Measurements from ENCODE around the gene TP53I11.

Gene TP53I11

GRCh38 chr11:44912270-44912987, 38.3 kb downstream of the TP53I11 start:
- DNase-seq = no peak
- Histone ChIP-seq H3K9me3 (ENCODE audit: severe bottlenecking) (no peaks in the 10 kb centered on the region), H3K27me3 (ENCODE audit: insufficient read depth, low read depth, severe bottlenecking) (no peaks in the 10 kb centered on the region)

DNA sequence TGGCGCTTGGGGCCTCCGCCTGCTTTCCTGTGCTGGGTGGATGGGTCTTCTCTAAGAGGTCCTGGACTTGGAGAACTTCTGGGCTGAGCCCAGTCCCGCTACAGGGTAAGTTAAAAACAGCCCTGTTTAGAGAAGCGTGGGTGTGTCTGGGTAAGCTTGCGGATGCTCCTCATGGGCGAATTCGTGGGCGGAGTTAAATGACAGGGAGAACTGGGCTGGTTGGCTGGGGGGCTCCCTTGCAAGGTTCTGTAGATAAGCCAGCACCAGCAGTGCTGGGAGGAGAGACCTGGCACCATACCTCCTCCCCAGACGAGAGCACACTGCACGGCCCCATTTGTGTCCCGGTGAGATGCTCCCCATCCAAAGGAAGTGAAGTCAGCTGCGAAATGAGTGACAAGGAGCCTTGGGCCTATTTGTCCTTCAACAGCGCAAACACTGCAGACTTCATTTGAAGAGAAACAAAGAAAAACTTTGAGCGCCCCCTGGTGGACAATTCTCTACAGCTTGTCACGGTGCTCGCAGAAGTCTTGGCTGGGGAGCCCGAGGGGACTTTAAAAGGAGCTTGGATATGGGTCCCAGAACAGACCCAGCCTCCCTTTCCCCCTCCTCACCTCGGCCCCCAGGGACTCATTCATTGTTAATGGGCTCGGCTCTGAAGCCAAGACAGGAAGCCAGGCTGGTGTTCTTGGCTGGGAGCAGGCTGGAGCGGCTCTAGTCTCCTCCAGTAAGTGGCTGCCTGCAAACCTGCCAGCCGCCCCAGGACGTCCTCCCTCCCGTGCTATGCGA, 39.5 kb downstream of the TP53I11 start:
- TF ChIP-seq, protein P1, sequence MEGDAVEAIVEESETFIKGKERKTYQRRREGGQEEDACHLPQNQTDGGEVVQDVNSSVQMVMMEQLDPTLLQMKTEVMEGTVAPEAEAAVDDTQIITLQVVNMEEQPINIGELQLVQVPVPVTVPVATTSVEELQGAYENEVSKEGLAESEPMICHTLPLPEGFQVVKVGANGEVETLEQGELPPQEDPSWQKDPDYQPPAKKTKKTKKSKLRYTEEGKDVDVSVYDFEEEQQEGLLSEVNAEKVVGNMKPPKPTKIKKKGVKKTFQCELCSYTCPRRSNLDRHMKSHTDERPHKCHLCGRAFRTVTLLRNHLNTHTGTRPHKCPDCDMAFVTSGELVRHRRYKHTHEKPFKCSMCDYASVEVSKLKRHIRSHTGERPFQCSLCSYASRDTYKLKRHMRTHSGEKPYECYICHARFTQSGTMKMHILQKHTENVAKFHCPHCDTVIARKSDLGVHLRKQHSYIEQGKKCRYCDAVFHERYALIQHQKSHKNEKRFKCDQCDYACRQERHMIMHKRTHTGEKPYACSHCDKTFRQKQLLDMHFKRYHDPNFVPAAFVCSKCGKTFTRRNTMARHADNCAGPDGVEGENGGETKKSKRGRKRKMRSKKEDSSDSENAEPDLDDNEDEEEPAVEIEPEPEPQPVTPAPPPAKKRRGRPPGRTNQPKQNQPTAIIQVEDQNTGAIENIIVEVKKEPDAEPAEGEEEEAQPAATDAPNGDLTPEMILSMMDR (IDR thresholded peaks at IDR 0.05; ENCODE audit: low read depth, low read length) = peak; percentile 68
- no peaks in the 10 kb centered on the region for H3K9me3 ChIP-seq (ENCODE audit: severe bottlenecking)
- peak overlapping the region; percentile 26; the same call in 1 of the 2 replicates for H3K27ac ChIP-seq
- no peak overlapping the region for H3K4me3 ChIP-seq (ENCODE audit: low read depth, low read length)
- H3K27me3 ChIP-seq (ENCODE audit: insufficient read depth, low read depth, severe bottlenecking) = no peaks in the 10 kb centered on the region
- peak; percentile 89 for DNase-seq
- H3K36me3 ChIP-seq = peaks cover 8% of the 10 kb centered on the region; the same call in 1 of the 2 replicates

More at GRCh38 chr11:44912270-44912987, 38.3 kb downstream of the TP53I11 start:
- TF ChIP-seq, protein P1 (IDR thresholded peaks at IDR 0.05; ENCODE audit: low read depth, low read length) = no peak
- no peak overlapping the region for H3K27ac ChIP-seq
- H3K4me3 ChIP-seq (ENCODE audit: low read depth, low read length) = no peak overlapping the region
- H3K36me3 ChIP-seq = peaks cover 8% of the 10 kb centered on the region; the same call in 1 of the 2 replicates

DNA sequence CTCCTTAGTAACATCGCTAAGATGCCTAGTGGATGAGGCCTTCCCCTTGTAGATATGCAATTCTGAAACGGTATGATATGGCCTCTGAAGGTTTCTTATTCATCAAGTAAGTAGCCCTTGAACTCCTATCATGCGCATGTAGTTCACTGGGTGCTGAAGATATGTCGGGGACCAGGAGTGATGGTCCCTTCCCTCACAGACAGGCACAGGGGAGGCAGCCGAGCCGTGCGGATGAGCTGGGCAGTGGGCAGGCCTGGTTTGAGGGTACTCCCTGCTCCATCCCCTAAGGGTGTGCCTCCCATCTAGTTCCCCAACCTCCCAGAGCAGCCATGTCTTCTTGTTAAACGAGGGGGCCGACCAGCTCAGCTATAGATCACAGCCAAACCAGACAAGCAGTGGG, 40.1 kb downstream of the TP53I11 start:
- TF ChIP-seq, protein P1 (IDR thresholded peaks at IDR 0.05; ENCODE audit: low read depth, low read length) = no peak
- H3K36me3 ChIP-seq = peaks cover 8% of the 10 kb centered on the region; the same call in 1 of the 2 replicates
- H3K4me3 ChIP-seq (ENCODE audit: low read depth, low read length) = no peak overlapping the region
- no peaks in the 10 kb centered on the region for H3K27me3 ChIP-seq (ENCODE audit: insufficient read depth, low read depth, severe bottlenecking)
- no peak overlapping the region for H3K27ac ChIP-seq
- H3K9me3 ChIP-seq (ENCODE audit: severe bottlenecking) = no peaks in the 10 kb centered on the region
- no peak for DNase-seq

GRCh38 chr11:44909557-44909956, 41.1 kb downstream of the TP53I11 start:
- Histone ChIP-seq H3K36me3 (peaks cover 8% of the 10 kb centered on the region; the same call in 1 of the 2 replicates), H3K27me3 (ENCODE audit: insufficient read depth, low read depth, severe bottlenecking) (no peaks in the 10 kb centered on the region), H3K9me3 (ENCODE audit: severe bottlenecking) (no peaks in the 10 kb centered on the region), H3K4me3 (ENCODE audit: low read depth, low read length) (no peak overlapping the region), H3K27ac (no peak overlapping the region)
- TF ChIP-seq, protein P1 (IDR thresholded peaks at IDR 0.05; ENCODE audit: low read depth, low read length) = no peak
- DNase-seq = no peak

DNA sequence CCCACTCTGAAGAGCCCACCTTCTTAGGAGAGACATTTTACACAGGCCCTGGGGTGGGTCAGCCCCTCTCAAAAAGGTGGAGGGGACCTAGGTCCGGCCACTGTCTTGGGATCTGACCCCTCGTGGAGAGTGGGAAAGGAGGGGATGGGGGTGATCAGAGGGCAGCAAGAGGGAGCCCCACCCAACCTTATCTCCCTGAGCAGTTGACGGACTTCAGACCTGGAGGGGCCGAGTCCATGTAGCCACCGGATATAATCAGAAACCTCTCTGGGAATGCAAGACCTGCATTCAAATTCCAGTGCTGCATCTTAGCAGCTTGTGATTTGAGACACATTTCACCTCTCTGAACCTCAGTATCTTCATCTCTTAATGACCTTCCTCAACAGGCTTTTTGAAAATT, 44.0 kb downstream of the TP53I11 start:
- H3K27me3 ChIP-seq (ENCODE audit: insufficient read depth, low read depth, severe bottlenecking) = no peaks in the 10 kb centered on the region
- no peak for DNase-seq
- H3K27ac ChIP-seq = no peak overlapping the region
- H3K36me3 ChIP-seq = peaks cover 8% of the 10 kb centered on the region; the same call in 1 of the 2 replicates
- H3K9me3 ChIP-seq (ENCODE audit: severe bottlenecking) = no peaks in the 10 kb centered on the region
- TF ChIP-seq, protein P1 (IDR thresholded peaks at IDR 0.05; ENCODE audit: low read depth, low read length) = no peak
- no peak overlapping the region for H3K4me3 ChIP-seq (ENCODE audit: low read depth, low read length)

Measured in WERI-Rb-1 (cell line).